Suprapubic skin (tissue), 4 donors: ENCODE data around the gene PSMG3. TPM values are rescaled to one million over a fixed set of nuclear protein-coding genes. Genes with fewer than 3 reads are reported as not detected.

Experiments
- DNase-seq, 2 donors: peaks; one replicate each; pipeline ENCODE4 v3.0.0-alpha.2; 2019; ENCODE audit warnings: low spot score in 2 of 2
- H3K27ac ChIP-seq: fragments of 200-600 bp; sonication (generic); one replicate; pipeline ENCODE4 v1.5.1; 2019
- H3K27me3 ChIP-seq: fragments of 200-600 bp; sonication (generic); one replicate; pipeline ENCODE4 v1.5.1; 2019
- H3K36me3 ChIP-seq: fragments of 200-600 bp; sonication (generic); one replicate; pipeline ENCODE4 v1.5.1; 2019
- H3K4me1 ChIP-seq: fragments of 200-600 bp; sonication (generic); one replicate; pipeline ENCODE4 v1.5.1; 2019
- H3K4me3 ChIP-seq: fragments of 200-600 bp; sonication (generic); one replicate; pipeline ENCODE4 v1.5.1; 2019; ENCODE audit warnings: mild to moderate bottlenecking
- H3K9me3 ChIP-seq: fragments of 200-600 bp; sonication (generic); one replicate; pipeline ENCODE4 v1.5.1; 2019
- CTCF ChIP-seq, 2 donors: fragments of 200-600 bp in 1 of 2; fragments of 450-650 bp in 1 of 2; sonication (generic) in 1 of 2; IDR thresholded peaks; one replicate each; pipeline ENCODE4 v1.5.1; 2016 to 2019; ENCODE audit warnings: antibody characterized with exemption in 2 of 2, mild to moderate bottlenecking in 1 of 2, moderate library complexity in 1 of 2
- EP300 ChIP-seq: sonication (generic); formaldehyde crosslinking; IDR thresholded peaks from one replicate; pipeline ENCODE4 v1.6.1; 2017; ENCODE audit warnings: antibody characterized with exemption
- POLR2A ChIP-seq, 2 donors: fragments of 450-650 bp; IDR thresholded peaks; one replicate each; pipeline ENCODE4 v1.6.1; 2017; ENCODE audit warnings: antibody characterized with exemption in 2 of 2, mild to moderate bottlenecking in 2 of 2, moderate library complexity in 2 of 2
- POLR2AphosphoS5 ChIP-seq, 3 donors: sonication (generic); formaldehyde crosslinking; IDR thresholded peaks; one replicate each; pipeline ENCODE4 v1.6.1; 2017; ENCODE audit warnings: antibody characterized with exemption in 3 of 3
- WGBS: methylation state at CpG from one replicate; pipeline ENCODE4 v1.1.5; 2018; 5-methylcytosine and 5-hydroxymethylcytosine counted together
- total RNA-seq, 4 donors: library from RNA; depleted of rRNA; stranded (reverse); fragments of >200 nt; gene quantifications; one replicate each; pipeline ENCODE4 v1.1.0, GENCODE V29; 2016

PSMG3 gene
- total RNA-seq, 4 donors from 2014 or later: 35.7 to 79.0 (median 62.0) TPM

- Histone ChIP-seq H3K4me1 (peaks cover 26% of the 10 kb centered on the region), H3K9me3 (no peaks in the 10 kb centered on the region), H3K4me3 (no peak overlapping the region), H3K27me3 (no peaks in the 10 kb centered on the region), H3K36me3 (peaks cover 7% of the 10 kb centered on the region), H3K27ac (no peak overlapping the region)
- 93% methylated on average over 25 of the region's 28 CpGs for WGBS
- TF ChIP-seq EP300 (no peak), CTCF (IDR thresholded peaks at IDR 0.05) (no peak), POLR2A (IDR thresholded peaks at IDR 0.05) (no peak)
- no peak for DNase-seq
Observed at GRCh38 chr7:1553512-1554210, 16.2 kb downstream of the PSMG3 start.

GRCh38 chr7:1552200-1552599 is 17.6 kb downstream of the PSMG3 start:
- no peak for DNase-seq

GRCh38 chr7:1550846-1551155 is 19.0 kb downstream of the PSMG3 start:
- Histone ChIP-seq H3K9me3 (no peaks in the 10 kb centered on the region), H3K4me1 (peaks cover 12% of the 10 kb centered on the region), H3K27ac (no peak overlapping the region), H3K36me3 (peaks cover 14% of the 10 kb centered on the region), H3K27me3 (no peaks in the 10 kb centered on the region), H3K4me3 (no peak overlapping the region)
- DNase-seq: no peak
- 95% methylated on average over 15 of the region's 17 CpGs for WGBS
- TF ChIP-seq POLR2AphosphoS5 (IDR thresholded peaks at IDR 0.05) (no peak), CTCF (IDR thresholded peaks at IDR 0.05) (no peak), EP300 (no peak), POLR2A (IDR thresholded peaks at IDR 0.05) (no peak)

More at GRCh38 chr7:1552200-1552599, 17.6 kb downstream of the PSMG3 start:
- Histone ChIP-seq H3K9me3 (no peaks in the 10 kb centered on the region), H3K27me3 (no peaks in the 10 kb centered on the region), H3K36me3 (peaks cover 14% of the 10 kb centered on the region), H3K4me1 (peaks cover 18% of the 10 kb centered on the region), H3K4me3 (no peak overlapping the region), H3K27ac (no peak overlapping the region)
- 85% methylated on average over 7 of the region's 7 CpGs for WGBS
- TF ChIP-seq POLR2AphosphoS5 (IDR thresholded peaks at IDR 0.05): no peak
- TF ChIP-seq CTCF (IDR thresholded peaks at IDR 0.05): no peak
- no peak for TF ChIP-seq POLR2A (IDR thresholded peaks at IDR 0.05)
- no peak for TF ChIP-seq EP300

- no peak overlapping the region for H3K27ac ChIP-seq
Observed at GRCh38 chr7:1550005-1550845, 19.6 kb downstream of the PSMG3 start.

More at GRCh38 chr7:1550005-1550845, 19.6 kb downstream of the PSMG3 start:
- TF ChIP-seq CTCF (IDR thresholded peaks at IDR 0.05) (no peak), POLR2A (IDR thresholded peaks at IDR 0.05) (no peak), POLR2AphosphoS5 (IDR thresholded peaks at IDR 0.05) (no peak), EP300 (no peak)
- Histone ChIP-seq H3K4me3 (no peak overlapping the region), H3K36me3 (peaks cover 14% of the 10 kb centered on the region), H3K9me3 (no peaks in the 10 kb centered on the region), H3K4me1 (peaks cover 10% of the 10 kb centered on the region), H3K27me3 (no peaks in the 10 kb centered on the region)
- WGBS: 94% methylated on average over 9 of the region's 42 CpGs
- DNase-seq: no peak
